Smooth muscle cell (in vitro differentiated cells): Measurements from ENCODE around the gene LACC1. TPM values are rescaled to one million over a fixed set of nuclear protein-coding genes. Genes with fewer than 3 reads are reported as not detected.
A peak's percentile ranks its signal among the peaks of the same experiment; 100 is the strongest.

Experiments used
- DNase-seq: peaks from one replicate; lab custom pipeline; 2025; ENCODE audit not compliant: unreplicated experiment; lab: John Stamatoyannopoulos, UW
- H2AFZ ChIP-seq: fragments of 200-600 bp; sonication (generic); 2 replicates; pipeline ENCODE4 v1.6.0; 2016; ENCODE audit warnings: antibody characterized with exemption, low read depth, mild to moderate bottlenecking
- H3F3A ChIP-seq: fragments of 200-600 bp; sonication (generic); 2 replicates; pipeline ENCODE4 v1.6.0; 2017; ENCODE audit warnings: antibody characterized with exemption, low read depth
- H3K27ac ChIP-seq: fragments of 200-600 bp; sonication (generic); 2 replicates; pipeline ENCODE4 v1.5.1; 2016; ENCODE audit warnings: low read depth, mild to moderate bottlenecking
- H3K27me3 ChIP-seq: fragments of 200-600 bp; sonication (generic); 2 replicates; pipeline ENCODE4 v1.6.1; 2016; ENCODE audit warnings: low read depth, mild to moderate bottlenecking
- H3K36me3 ChIP-seq: fragments of 200-600 bp; sonication (generic); 2 replicates; pipeline ENCODE4 v1.5.1; 2016; ENCODE audit warnings: low read depth
- H3K4me1 ChIP-seq: fragments of 200-600 bp; sonication (generic); 2 replicates; pipeline ENCODE4 v1.5.1; 2016; ENCODE audit warnings: low read depth
- H3K4me2 ChIP-seq: fragments of 200-600 bp; sonication (generic); 2 replicates; pipeline ENCODE4 v1.6.0; 2016; ENCODE audit warnings: mild to moderate bottlenecking
- H3K4me3 ChIP-seq: fragments of 200-600 bp; sonication (generic); 2 replicates; pipeline ENCODE4 v1.5.1; 2016; ENCODE audit warnings: mild to moderate bottlenecking
- H3K79me2 ChIP-seq: fragments of 200-600 bp; sonication (generic); 2 replicates; pipeline ENCODE4 v1.6.0; 2016; ENCODE audit warnings: low read depth, mild to moderate bottlenecking
- H3K9ac ChIP-seq: fragments of 200-600 bp; sonication (generic); 2 replicates; pipeline ENCODE4 v1.6.0; 2016; ENCODE audit warnings: low read depth
- H3K9me3 ChIP-seq: fragments of 200-600 bp; sonication (generic); replicated peaks from 2 replicates; pipeline ENCODE4 v1.5.1; 2016; ENCODE audit warnings: low read depth
- H4K20me1 ChIP-seq: fragments of 200-600 bp; sonication (generic); 2 replicates; pipeline ENCODE4 v1.6.0; 2016; ENCODE audit warnings: low read depth
- WGBS: methylation state at CpG from one replicate; pipeline ENCODE4 v1.1.7; 2016; ENCODE audit warnings: low lambda C conversion rate; 5-methylcytosine and 5-hydroxymethylcytosine counted together
- polyA plus RNA-seq: library from polyadenylated mRNA; unstranded; fragments of >200 nt; fragmentation: Nextera tagmentation; extraction: Ambion mirVana; gene quantifications from 2 replicates; pipeline ENCODE4 v1.2.1, GENCODE V29; 2016
- total RNA-seq: library from RNA; depleted of rRNA; stranded (reverse); fragments of >200 nt; gene quantifications from 2 replicates; pipeline ENCODE4 v1.2.3, GENCODE V29; 2014
- TF ChIP-seq, protein P1 (sequence below): fragments of 200-600 bp; sonication (generic); IDR thresholded peaks from 2 replicates; pipeline ENCODE4 v1.5.1; 2017; ENCODE audit warnings: borderline replicate concordance, mild to moderate bottlenecking, antibody characterized with exemption; ENCODE audit not compliant: insufficient read depth, poor library complexity, severe bottlenecking

The LACC1 gene
- total and polyA plus RNA-seq, 2 experiments from 2014 or later, result 2.0 to 6.8 TPM

DNA sequence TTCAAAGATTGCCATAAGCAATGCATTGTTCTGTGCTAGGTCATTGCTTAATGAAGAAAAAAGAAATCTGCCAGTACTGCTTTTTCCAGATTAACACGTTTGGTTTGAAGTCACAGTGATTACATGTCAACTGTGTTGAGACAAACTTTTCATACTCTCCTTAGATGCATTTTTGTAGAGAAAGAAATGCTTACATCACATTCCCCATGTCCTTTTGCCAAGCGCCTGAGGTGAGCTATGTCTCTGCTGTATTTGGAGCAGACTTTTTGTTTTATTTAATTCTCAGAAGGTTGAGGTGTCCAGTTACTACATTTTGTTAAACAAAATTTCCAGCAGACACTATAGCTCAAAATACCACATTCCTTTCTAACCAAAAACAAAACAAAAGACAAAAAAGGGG lies 16.2 kb downstream of the LACC1 start:
- Histone ChIP-seq H3K4me2 (no peak overlapping the region), H4K20me1 (no peaks in the 10 kb centered on the region)
- DNase-seq, result no peak

DNA sequence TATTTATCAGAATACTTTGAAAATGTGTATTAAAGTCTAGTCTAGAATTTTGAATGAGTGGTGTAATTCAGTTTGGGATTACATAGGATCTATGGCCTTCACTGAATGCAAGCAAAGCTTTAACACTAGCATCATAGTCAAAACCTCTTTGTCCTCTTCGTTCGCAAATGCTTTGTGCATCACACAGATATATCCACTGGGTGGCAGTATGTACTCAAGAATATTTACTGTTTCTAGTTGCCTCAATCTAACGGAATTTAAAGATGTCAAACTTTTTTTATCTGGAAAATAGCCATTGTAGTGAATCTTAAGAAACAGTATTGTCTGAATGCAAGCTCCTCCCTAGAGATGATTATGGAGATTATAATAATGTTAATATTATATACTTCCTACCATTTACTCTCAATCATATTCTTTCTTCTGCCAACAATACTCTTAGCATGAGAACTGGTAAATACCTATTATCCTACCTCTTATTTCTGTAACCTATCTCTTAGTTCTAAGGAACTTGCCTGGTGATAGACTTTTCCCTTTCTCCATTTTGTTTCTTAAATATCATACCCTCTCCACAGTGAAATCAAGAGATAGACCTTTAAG lies 25.8 kb downstream of the LACC1 start:
- 2% methylated on average over 3 of the region's 3 CpGs for WGBS
- no peak for DNase-seq

More for the DNA sequence above, 16.2 kb downstream of the LACC1 start:
- no peaks in the 10 kb centered on the region for H3K4me1 ChIP-seq
- no peak overlapping the region for H2AFZ ChIP-seq
- no peaks in the 10 kb centered on the region for H3K79me2 ChIP-seq
- no peaks in the 10 kb centered on the region for H3K36me3 ChIP-seq
- no peak overlapping the region for H3K27ac ChIP-seq
- no peaks in the 10 kb centered on the region for H3K27me3 ChIP-seq
- WGBS, result 77% methylated on average over 2 of the region's 2 CpGs
- H3K9ac ChIP-seq, result no peak overlapping the region
- H3K4me3 ChIP-seq, result no peak overlapping the region
- TF ChIP-seq, protein P1, sequence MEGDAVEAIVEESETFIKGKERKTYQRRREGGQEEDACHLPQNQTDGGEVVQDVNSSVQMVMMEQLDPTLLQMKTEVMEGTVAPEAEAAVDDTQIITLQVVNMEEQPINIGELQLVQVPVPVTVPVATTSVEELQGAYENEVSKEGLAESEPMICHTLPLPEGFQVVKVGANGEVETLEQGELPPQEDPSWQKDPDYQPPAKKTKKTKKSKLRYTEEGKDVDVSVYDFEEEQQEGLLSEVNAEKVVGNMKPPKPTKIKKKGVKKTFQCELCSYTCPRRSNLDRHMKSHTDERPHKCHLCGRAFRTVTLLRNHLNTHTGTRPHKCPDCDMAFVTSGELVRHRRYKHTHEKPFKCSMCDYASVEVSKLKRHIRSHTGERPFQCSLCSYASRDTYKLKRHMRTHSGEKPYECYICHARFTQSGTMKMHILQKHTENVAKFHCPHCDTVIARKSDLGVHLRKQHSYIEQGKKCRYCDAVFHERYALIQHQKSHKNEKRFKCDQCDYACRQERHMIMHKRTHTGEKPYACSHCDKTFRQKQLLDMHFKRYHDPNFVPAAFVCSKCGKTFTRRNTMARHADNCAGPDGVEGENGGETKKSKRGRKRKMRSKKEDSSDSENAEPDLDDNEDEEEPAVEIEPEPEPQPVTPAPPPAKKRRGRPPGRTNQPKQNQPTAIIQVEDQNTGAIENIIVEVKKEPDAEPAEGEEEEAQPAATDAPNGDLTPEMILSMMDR, result no peak
- H3K9me3 ChIP-seq, result no peaks in the 10 kb centered on the region
- H3F3A ChIP-seq, result no peaks in the 10 kb centered on the region

DNA sequence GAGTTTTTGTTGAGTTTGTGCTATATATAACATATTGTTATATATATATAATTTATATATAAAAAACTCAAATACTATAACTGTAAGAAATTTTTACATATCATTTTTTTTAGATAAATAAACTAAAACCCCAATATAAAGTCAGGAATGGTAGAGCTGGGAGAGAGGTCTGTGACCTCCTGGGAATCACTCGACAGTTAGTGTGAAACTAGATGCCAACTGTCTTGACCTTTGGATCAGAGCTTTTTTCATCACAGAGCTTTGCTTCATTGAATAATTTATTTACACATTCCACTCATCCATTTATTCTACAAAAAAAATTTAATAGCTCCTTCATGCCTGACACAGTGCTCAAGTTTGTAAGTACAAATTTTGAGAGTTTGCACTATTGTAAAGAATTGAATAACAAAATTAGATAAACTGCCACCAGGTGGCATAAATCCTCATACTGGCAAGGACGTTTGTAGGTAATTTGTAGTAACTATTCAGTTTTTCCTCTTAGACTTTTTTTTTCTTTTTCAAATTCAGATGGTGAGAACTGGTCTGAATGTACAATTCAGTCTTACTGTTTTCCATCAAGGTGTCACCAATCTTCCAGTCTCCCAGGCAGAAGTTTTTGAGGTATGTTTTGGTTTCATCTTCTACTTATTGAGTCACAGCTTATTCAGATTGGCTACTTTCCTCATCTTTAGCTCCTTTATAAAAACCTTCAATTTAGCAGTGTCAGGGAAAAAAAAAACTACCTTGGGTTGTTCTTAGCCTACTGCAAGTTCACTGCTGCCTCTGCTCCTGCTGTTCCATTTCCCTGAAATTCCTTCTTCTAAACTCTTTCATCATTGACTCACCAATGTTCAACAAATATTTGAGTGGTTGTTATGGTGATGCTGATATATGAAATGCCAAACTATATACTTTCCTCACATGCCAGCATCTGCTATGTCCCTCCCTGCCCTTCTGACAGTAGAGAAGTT lies 28.7 kb downstream of the LACC1 start:
- TF ChIP-seq, protein P1, result peak; percentile 62
- H3K4me3 ChIP-seq, result no peak overlapping the region
- peak overlapping the region; percentile 81 for H3K27ac ChIP-seq
- H4K20me1 ChIP-seq, result no peaks in the 10 kb centered on the region
- H3K27me3 ChIP-seq, result no peaks in the 10 kb centered on the region
- no peaks in the 10 kb centered on the region for H3F3A ChIP-seq
- H3K4me1 ChIP-seq, result no peaks in the 10 kb centered on the region
- no peaks in the 10 kb centered on the region for H3K79me2 ChIP-seq
- H3K36me3 ChIP-seq, result no peaks in the 10 kb centered on the region
- WGBS, result 47% methylated on average over 2 of the region's 2 CpGs
- DNase-seq, result no peak
- peak overlapping the region; percentile 79 for H3K9ac ChIP-seq
- H2AFZ ChIP-seq, result no peak overlapping the region
- H3K4me2 ChIP-seq, result peak overlapping the region; percentile 69
- H3K9me3 ChIP-seq, result no peaks in the 10 kb centered on the region

More for the DNA sequence above, 25.8 kb downstream of the LACC1 start:
- no peaks in the 10 kb centered on the region for H3K9me3 ChIP-seq
- H3K79me2 ChIP-seq, result no peaks in the 10 kb centered on the region
- H3K27me3 ChIP-seq, result no peaks in the 10 kb centered on the region
- no peak overlapping the region for H3K4me2 ChIP-seq
- H4K20me1 ChIP-seq, result no peaks in the 10 kb centered on the region
- H3K4me1 ChIP-seq, result no peaks in the 10 kb centered on the region
- H3F3A ChIP-seq, result no peaks in the 10 kb centered on the region
- no peak overlapping the region for H3K4me3 ChIP-seq
- TF ChIP-seq, protein P1, result peak; percentile 82
- no peaks in the 10 kb centered on the region for H3K36me3 ChIP-seq
- H3K27ac ChIP-seq, result no peak overlapping the region
- H2AFZ ChIP-seq, result no peak overlapping the region
- H3K9ac ChIP-seq, result no peak overlapping the region
